ENCODE measurements around the gene BLVRB. TPM values are rescaled to one million over a fixed set of nuclear protein-coding genes. Genes with fewer than 3 reads are reported as not detected.

BLVRB gene
- total and polyA plus RNA-seq, 2 of the 8 experiments (the other 6 are each of a cell fraction or from before 2014, with no cell fraction given) = 28.7 to 182 TPM

- FAIRE-seq = no peak
- Histone ChIP-seq H2AFZ (ENCODE audit: low read length) (no peak overlapping the region), H2BK12ac (ENCODE audit: low read depth, low read length) (no peak overlapping the region), H3K27me3 (replicated peaks in 1 of 4; ENCODE audit: control insufficient read depth in 3 of 4, extremely low read depth in 1 of 4, insufficient read depth in 3 of 4, low read length in 3 of 4) (no peaks in the 10 kb centered on the region; a peak in 1 of 7 replicates), H3K79me2 (ENCODE audit: control insufficient read depth in 1 of 2, insufficient read depth in 2 of 2, low read length in 2 of 2) (no peaks in the 10 kb centered on the region), H3K9ac (replicated peaks in 1 of 4; ENCODE audit: extremely low read depth in 1 of 4, low read depth in 3 of 4, low read length in 3 of 4) (no peak overlapping the region), H2AK5ac (ENCODE audit: low read depth, low read length) (no peak overlapping the region), H3K4me3 (ENCODE audit: extremely low read depth in 1 of 4, insufficient read depth in 2 of 4, low read depth in 3 of 4, low read length in 4 of 4) (peak overlapping the region in 3 of 4 experiments; percentile 47 to 70 (median 65); a peak in 6 of 8 replicates), H4K5ac (ENCODE audit: insufficient read length, low read depth, low read length) (no peak overlapping the region), H3K79me1 (ENCODE audit: low read depth, low read length) (no peaks in the 10 kb centered on the region; the same call in 1 of the 2 replicates), H2BK20ac (ENCODE audit: low read length) (no peak overlapping the region), H3K36me3 (ENCODE audit: control insufficient read depth in 2 of 4, insufficient read depth in 4 of 4, low read length in 3 of 4) (peaks cover 0 to 2% (median 0%) of the 10 kb centered on the region in 4 experiments; a peak in 2 of 8 replicates), H2BK5ac (ENCODE audit: low read depth, low read length) (no peak overlapping the region), H3K4ac (replicated peaks; ENCODE audit: insufficient read length, low read depth, low read length) (no peak overlapping the region), H3K4me2 (ENCODE audit: insufficient read depth in 1 of 2, low read depth in 2 of 2, low read length in 2 of 2) (no peak overlapping the region; a peak in 1 of 4 replicates), H2BK15ac (ENCODE audit: low read length) (no peak overlapping the region), H3K18ac (ENCODE audit: extremely low read depth, low read length) (no peak overlapping the region), H3K23ac (ENCODE audit: insufficient read length) (no peak overlapping the region), H3K27ac (ENCODE audit: low read depth, low read length) (no peak overlapping the region), H4K91ac (replicated peaks; ENCODE audit: insufficient read length, low read length) (no peak overlapping the region), H4K20me1 (replicated peaks in 1 of 2; ENCODE audit: control insufficient read depth in 1 of 2, insufficient read depth in 2 of 2, low read length in 2 of 2) (no peaks in the 10 kb centered on the region), H2BK120ac (replicated peaks; ENCODE audit: low read depth, low read length) (no peak overlapping the region), H3K23me2 (ENCODE audit: low read depth, low read length) (peaks cover 10% of the 10 kb centered on the region), H3K14ac (ENCODE audit: insufficient read length) (no peak overlapping the region), H3K4me1 (replicated peaks in 1 of 4; ENCODE audit: control insufficient read depth in 3 of 4, insufficient read depth in 4 of 4, low read length in 3 of 4) (peaks cover 4 to 7% (median 5%) of the 10 kb centered on the region in 4 experiments; a peak in 5 of 7 replicates), H3K56ac (replicated peaks; ENCODE audit: insufficient read length, low read depth, low read length) (no peak overlapping the region), H4K8ac (ENCODE audit: extremely low read depth, insufficient read depth, low read length) (no peak overlapping the region), H3K9me3 (ENCODE audit: insufficient read depth in 2 of 2, low read depth in 1 of 2, low read length in 1 of 2) (no peaks in the 10 kb centered on the region)
- ChIA-PET POLR2A (ENCODE audit: partially characterized antibody) (interaction anchor here (0.5 to 3.3 kb wide), 19 partner anchors 10 to 150 kb away, joined by 3 to 18 read pairs (median 4); partner anchors contain the start of genes BLVRB and SERTAD3), CTCF (ENCODE audit: partially characterized antibody) (interaction anchor here (0.6 to 4.4 kb wide), 34 partner anchors 8 to 280 kb away, joined by 3 to 41 read pairs (median 4); partner anchors contain the start of genes BLVRB, HIPK4, PRX and SERTAD3)
- TF ChIP-seq USF2 (IDR thresholded peaks at IDR 0.05; ENCODE audit: low read length) (no peak), CHD1 (IDR thresholded peaks at IDR 0.05; ENCODE audit: low read depth, low read length) (no peak), SP1 (IDR thresholded peaks at IDR 0.05; ENCODE audit: low read depth, low read length) (no peak), POU5F1 (IDR thresholded peaks at IDR 0.05; ENCODE audit: low read depth, low read length) (no peak), BCL11A (IDR thresholded peaks at IDR 0.05; ENCODE audit: low read depth in 2 of 2, low read length in 2 of 2) (no peak), SP4 (IDR thresholded peaks at IDR 0.05; ENCODE audit: low read length) (no peak), TCF12 (IDR thresholded peaks at IDR 0.05; ENCODE audit: low read depth, low read length) (no peak)
- 81% methylated on average over 7 of the region's 14 CpGs; no CpG with 5 or more reads in 1 of the 2 experiments for WGBS, 2 experiments (ENCODE audit: extremely low coverage in 1 of 2, insufficient coverage in 1 of 2, insufficient read length in 1 of 2, insufficient replicate concordance in 2 of 2, low coverage in 1 of 2, low lambda C conversion rate in 2 of 2, missing lambda C conversion rate in 1 of 2)
- no peak for DNase-seq (ENCODE audit: low read depth in 1 of 2, low spot score in 2 of 2)
Observed at GRCh38 chr19:40420451-40420765, 45.1 kb downstream of the BLVRB start.

Data from H1 (cell line).